Colon (tissue), 2 donors: Measurements from ENCODE around the gene DENND2D.
"Not testable (repeated sequence)": the region's sequence is repeated elsewhere in the genome, so short reads cannot be mapped to it uniquely, and the experiment has no call there.

ENCODE experiments used
- FAIRE-seq: peaks from 2 replicates; lab custom pipeline; 2012; peaks lifted over from hg19 to GRCh38; lab: Jason Lieb, UNC
- donor health status: control.
- donor health status: control.

The DENND2D gene

GRCh38 chr1:111221633-111222291 lies 21.3 kb upstream of the DENND2D start:
- FAIRE-seq, result no peak

DNA sequence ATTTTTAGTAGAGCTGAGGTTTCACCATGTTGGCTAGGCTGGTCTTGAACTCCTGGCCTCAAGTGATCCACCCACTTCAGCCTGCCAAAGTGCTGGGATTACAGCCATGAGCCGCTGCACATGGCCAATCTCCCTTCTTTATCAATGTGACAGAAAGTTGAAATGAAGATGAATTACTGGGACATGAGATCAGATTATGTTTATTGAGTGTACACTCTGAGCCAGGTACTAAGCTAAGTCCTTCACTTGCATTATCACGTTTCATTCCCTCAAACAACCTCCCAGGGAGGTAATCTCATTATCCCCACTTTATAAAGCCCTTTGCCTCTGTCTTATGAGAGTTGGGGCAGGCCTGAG lies 20.8 kb upstream of the DENND2D start:
- FAIRE-seq, result no peak

GRCh38 chr1:111220302-111220890 lies 19.9 kb upstream of the DENND2D start:
- no peak for FAIRE-seq

DNA sequence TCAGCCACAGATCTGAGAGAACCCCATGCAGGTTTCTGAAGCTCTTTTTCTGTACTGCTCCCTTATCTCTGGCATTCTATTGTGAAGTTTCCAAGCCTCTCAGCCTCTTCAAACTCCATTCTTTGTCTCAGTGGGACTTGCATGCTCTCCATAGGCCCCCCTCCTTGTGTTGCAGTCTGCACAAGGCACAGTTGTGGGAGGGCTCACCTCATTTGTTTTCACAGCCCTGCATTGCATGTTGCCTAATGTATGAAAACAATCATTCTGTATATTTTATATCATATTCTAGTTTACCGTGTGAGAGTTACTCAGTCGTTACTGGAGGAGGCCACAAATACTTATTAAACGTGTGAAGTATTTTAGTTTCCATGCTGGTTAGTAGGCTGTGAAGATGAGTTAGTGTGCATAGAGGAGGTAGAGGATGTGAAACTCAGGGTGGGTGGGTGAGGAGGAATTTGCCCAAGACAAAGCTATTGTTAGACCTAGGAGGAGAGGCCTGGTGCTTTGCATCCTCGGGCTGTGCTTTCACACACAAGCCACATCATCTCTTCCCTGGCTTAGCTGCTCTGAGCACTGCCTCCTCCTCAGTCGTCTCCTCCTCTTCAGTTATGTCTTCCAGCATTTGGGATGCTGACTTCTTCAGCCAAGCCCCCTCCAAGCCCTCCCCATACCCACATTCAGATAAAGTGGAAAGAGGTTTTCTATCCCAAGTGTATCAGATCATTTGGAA lies 19.3 kb upstream of the DENND2D start:
- no peak for FAIRE-seq

GRCh38 chr1:111218701-111219556 lies 18.5 kb upstream of the DENND2D start:
- FAIRE-seq, result no peak

GRCh38 chr1:111217183-111217910 lies 16.9 kb upstream of the DENND2D start:
- no peak for FAIRE-seq

- no peak for FAIRE-seq
Measured at GRCh38 chr1:111216751-111217150, 16.3 kb upstream of the DENND2D start.

DNA sequence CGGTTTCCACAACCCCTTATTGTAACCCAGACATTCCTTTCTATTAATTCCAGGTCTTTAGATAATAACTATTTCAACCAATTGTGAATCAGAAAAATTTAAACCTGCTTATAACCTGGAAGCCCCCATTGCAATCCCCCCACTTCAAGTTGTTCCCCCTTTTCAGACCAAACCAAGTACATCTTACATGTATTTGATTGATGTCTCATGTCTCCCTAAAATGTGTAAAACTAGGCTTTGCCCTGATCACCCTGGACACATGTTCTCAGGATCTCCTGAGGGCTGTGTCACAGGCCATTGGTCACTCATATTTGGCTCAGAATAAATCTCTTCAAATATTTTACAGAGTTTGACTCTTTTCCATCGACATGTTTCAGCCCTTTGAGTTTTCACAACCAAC lies 14.8 kb upstream of the DENND2D start:
- FAIRE-seq, result not testable (repeated sequence)

DNA sequence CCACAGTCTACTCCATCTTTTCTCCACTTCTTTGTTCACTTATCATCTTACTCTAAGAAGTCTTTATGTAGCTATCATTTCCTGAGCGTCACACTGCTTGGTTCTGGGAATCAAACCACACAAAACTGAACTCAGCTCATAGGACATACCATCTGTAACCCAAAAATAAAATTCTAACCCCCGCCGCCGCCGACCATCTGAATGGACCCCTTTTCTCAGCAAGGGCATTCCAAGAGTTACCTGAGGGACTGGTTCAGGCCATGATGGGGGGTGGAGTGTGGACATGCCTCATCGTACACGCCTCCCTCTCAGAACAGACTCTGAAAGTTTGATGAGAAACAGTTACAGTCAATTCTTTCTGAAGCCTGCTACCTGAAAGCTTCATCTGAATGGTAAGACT lies 14.4 kb upstream of the DENND2D start:
- no peak for FAIRE-seq

DNA sequence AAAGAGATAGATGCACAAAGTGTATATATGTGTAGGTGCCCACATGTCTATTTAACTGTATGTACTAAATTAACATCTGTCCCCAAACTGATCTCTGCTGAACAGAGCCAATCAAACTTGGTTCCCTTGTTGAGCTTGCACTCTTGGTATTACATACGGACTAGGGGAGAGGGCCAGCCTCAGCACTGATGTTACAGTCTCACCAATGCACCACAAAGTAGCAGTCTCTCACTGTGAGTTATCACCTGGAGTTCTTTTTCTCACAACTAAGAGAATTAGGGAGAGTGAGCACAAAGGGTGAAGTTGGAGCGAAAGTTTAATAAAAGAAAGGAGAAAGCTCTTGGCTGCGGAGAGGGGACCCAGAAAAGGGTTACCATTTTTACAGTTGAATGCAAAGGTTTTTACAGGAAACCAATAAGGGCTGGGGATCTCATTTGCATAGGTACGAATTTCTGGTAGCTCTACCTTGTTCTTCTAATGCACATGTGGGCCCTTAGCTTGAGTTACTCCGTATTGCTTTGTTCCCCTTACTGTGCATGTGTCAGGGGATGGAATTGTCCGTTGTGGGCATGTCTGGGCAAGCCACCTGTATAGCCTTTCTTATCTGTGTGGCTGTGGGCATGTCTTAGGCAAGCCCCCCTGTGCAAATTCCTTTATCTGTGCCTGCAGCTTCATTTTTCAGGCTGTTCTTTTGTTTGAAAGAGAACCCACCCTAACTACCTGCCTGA lies 13.8 kb upstream of the DENND2D start:
- FAIRE-seq, result no peak

DNA sequence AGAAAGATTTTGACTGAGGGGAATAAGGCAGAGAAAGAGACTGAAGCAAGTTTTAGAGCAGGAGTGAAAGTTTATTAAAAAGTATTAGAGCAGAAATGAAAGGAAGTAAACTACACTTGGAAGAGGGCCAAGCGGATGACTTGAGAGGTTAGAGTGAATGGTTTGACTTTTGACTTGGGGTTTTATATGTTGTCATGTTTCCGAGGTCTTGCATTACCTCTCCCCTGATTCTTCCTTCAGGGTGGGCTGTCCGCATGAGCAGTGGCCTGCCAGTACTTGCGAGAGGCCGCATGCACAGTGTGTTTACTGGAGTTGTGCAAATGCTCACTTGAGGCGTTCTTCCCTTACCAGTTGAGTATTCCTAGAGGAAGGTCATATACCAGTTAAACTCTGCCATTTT lies 13.0 kb upstream of the DENND2D start:
- FAIRE-seq, result no peak

DNA sequence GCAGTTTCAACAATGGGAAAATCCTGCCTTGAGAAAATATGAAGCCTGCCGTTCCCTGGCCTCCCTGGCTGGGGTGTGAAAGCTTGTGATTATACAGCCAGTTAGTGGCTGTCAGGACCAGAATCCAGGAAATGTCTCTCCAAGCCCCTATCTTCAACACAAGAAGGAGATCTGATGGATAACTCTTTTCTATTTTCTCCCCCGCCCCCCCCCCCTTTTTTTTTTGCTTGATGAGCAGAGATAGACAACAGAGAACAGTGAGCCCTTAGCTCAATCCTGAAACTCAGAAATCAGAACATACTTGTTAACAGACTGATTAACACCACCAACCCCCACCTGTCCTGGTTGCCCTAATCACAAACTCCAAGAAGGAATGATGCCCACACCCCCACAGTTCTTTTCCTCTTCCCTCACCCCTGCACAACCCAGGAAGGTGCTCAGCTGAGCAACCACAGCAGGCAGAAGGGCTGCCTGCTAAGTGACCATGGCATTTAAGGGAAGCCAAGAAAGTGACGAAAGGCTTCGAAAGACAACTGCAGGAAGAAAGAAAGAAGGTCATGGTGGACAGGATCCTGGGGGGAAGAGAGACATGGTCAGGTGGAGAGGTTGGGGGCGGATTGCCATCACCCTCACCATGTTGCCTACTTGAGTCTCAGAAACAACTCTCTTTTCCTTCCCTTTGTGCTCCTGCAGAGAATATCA lies 12.3 kb upstream of the DENND2D start:
- no peak for FAIRE-seq

DNA sequence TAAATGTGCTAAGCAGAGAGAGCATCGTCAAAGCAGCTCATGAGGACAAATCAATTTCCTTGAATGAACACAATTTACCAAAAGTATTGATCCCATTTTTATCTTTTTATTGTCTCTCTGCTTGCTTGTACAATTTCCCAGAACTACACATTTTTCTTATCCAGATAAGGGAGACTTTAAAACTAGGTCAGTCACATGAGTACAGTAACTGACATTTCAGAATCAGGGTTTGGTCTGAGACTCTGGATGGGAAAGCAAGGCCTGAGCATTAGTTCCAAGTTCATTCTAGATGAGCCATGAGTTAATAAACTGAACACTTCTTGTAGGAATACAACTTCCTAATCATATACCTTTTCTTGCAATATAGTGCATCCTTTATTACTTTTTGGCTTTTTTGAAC lies 11.5 kb upstream of the DENND2D start:
- FAIRE-seq, result no peak

GRCh38 chr1:111209622-111210021 lies 9.2 kb upstream of the DENND2D start:
- no peak for FAIRE-seq

DNA sequence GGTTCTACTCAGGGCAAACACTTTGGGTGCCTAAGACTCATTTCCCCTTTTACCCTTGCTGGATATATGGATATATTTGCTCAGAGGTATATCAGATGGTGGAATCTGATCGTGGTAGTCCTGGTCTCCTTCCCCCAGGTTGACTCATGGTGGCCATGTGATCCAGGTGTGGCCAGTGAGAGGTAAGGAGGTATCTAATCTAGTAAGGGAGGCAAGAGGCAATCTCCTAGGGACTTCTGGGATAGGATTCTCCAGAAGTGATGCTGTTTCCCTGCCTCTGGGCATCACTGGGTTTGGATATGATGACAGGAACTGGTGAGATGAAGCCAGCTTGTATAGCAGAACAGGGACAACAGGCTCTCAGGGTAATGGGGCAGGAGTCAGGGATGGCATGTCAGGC lies 8.5 kb upstream of the DENND2D start:
- no peak for FAIRE-seq

DNA sequence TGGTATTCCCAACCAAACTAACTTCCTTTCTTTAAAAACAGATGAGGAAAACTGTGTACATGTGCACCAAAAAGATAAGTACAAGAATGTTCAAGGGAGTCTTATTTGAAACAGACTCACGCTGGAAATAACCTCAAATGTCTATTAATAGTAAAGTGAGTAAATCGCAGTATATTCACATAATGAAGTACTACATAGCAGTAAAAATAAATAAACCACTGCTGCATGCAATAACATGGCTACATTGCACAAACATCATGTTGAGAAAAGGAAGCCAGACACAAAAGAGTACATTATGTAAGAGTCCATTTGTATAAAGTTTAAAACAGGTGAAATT lies 5.2 kb upstream of the DENND2D start:
- no peak for FAIRE-seq

- FAIRE-seq, result no peak
Measured at GRCh38 chr1:111204983-111205713, 4.7 kb upstream of the DENND2D start.

DNA sequence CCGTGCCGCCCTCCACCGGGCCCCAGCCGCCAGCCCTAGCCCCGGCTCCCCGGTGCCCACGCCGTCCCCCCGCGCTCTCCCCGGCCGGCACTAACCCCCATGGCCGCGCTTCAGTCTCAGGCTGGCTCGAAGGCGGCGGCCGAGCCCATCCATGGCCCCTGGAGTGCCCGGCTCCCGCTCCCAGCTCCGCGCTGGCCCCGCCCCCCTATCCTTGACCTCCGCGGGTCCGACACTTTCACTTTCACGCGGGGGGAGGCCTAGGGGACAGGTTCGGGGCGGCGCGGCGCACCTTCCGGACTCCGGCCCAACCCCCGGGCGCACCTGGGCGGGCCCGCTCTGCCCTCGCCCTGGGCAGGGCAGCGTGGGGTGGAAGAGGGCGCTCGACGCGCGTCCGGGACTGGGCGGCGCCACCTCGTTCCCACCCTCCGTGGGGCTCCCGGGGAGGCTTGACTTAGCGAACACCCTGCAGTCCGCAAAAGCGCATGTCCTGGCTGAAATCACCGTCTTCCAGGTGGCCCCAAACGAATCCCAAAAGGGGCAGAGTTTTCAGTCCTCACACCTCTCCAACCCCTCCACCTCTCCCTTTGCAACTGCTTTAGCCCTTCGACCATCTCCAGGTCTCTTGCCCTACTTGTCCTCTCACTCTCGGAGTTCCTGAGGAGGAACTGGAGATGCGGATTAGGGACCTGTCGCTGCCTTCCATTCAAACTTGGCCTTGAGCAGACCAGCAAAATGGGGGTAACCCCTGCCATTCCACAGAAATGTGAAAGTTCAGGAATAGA lies 3.9 kb upstream of the DENND2D start:
- FAIRE-seq, result no peak

GRCh38 chr1:111203681-111204200 lies 3.3 kb upstream of the DENND2D start:
- FAIRE-seq, result no peak
